ENCODE data around the gene EXOC4. TPM values are rescaled to one million over a fixed set of nuclear protein-coding genes. Genes with fewer than 3 reads are reported as not detected.
"Not testable (repeated sequence)": the region's sequence is repeated elsewhere in the genome, so short reads cannot be mapped to it uniquely, and the experiment has no call there.

The EXOC4 gene
- total RNA-seq, 1 experiment from 2014 or later, result 77.0 TPM

DNA sequence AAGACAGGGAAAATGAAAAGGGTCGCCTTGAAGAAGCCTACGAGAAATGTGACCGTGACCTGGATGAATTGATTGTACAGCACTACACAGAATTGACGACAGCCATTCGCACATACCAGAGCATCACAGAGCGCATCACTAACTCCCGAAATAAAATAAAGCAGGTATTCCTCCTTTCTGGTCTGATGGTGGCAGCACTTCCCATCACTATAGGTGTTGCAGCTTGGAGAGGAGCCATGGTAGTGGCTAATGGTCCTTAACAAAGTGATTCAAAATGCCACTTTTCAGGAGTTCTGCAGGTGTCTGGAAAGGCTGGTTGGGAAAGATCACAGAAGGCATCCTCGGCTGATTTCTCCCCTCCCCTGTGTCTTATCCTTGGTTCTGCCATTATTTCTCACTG, 22.1 kb downstream of the EXOC4 start:
- no peak for DNase-seq (ENCODE audit: extremely low read depth, low read depth)

DNA sequence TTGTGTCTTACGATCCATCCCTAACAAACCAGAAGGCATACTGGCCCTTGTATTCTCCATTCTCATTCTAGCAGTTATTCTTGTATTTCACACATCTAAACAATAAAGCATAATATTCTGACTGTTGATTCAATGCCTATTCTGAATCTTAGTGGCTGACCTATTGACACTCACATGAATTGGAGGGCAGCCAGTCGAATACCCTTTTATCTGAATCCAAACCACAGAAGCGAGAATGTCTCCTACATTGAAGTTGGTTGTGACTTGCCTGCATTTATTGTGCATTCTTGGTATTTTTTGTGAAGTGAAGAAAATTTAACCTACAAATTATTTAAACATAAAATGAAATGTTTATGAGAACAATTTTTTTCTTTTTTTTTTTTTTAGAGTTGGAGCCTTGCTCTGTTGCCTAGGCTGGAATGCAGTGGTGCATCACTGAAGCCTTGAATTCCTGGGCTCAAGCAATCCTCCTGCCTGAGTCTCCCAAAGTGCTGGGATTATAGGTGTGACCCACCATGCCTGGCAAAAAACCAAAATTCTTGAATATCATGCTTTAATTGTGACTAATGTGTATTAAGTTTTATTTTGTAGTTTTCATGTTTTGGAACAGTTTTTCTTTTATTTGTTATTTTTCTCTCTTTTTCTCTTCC, 22.7 kb downstream of the EXOC4 start:
- DNase-seq (ENCODE audit: extremely low read depth, low read depth), result no peak

DNA sequence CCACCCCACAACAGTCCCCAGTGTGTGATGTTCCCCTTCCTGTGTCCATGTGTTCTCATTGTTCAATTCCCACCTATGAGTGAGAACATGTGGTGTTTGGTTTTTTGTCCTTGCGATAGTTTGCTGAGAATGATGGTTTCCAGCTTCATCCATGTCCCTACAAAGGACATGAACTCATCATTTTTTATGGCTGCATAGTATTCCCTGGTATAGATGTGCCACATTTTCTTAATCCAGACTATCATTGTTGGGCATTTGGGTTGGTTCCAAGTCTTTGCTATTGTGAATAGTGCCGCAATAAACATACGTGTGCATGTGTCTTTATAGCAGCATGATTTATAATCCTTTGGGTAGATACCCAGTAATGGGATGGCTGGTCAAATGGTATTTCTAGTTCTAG, 26.1 kb downstream of the EXOC4 start:
- not testable (repeated sequence) for DNase-seq (ENCODE audit: extremely low read depth, low read depth)

DNA sequence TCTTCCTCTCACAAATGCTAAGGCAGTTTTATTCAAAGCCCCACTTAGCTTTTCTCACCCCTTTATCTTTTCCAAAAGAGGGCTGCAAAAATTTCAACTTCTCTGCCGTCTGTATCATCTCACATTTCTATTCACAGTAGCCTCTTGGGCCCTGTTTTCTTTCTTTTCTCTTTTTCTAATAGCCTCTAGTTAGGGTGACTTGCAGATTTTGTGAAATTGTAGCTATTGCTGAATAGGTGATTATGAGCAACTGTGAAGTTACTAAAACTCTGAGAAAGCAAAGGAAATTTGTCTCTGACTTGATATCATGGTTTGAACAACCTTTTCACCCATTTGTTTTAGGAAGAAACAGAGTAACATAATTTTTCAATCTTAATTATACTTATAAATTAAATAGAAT, 29.2 kb downstream of the EXOC4 start:
- no peak for DNase-seq (ENCODE audit: extremely low read depth, low read depth)

DNA sequence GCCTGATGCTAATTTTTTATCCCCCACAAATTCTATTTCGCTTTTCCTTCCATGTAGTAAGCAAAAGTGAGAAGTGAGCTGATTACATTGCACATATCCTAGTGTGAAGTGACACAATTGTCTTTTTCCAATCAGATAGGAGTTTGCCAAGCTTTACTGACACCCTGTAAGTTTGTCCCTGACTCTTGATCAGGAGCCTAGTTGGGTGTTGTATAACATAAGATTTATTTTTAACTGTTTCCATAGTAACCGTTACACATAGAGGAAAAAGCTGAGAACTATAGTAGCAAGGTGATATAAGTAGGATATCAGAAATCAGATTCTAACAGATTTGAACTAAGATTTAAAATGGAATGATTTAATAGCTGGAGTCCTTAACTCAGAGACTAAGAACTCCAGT, 31.2 kb downstream of the EXOC4 start:
- no peak for DNase-seq (ENCODE audit: extremely low read depth, low read depth)

DNA sequence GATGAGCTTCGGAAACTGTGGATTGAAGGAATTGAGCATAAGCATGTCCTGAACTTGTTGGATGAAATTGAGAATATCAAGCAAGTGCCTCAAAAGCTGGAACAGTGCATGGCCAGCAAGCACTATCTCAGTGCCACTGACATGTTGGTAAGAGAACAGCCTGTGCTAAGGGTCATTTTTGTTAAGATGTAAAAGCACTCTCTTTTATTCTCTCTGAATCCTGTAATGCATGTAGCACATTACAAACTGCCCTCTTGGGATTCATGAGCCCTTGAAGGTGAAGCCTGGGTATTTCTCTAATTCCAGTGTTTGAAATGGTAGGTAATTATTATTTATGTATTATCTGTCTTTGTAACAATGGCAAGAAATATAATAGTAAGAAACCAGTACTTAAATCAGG, 36.1 kb downstream of the EXOC4 start:
- DNase-seq (ENCODE audit: extremely low read depth, low read depth), result no peak

DNA sequence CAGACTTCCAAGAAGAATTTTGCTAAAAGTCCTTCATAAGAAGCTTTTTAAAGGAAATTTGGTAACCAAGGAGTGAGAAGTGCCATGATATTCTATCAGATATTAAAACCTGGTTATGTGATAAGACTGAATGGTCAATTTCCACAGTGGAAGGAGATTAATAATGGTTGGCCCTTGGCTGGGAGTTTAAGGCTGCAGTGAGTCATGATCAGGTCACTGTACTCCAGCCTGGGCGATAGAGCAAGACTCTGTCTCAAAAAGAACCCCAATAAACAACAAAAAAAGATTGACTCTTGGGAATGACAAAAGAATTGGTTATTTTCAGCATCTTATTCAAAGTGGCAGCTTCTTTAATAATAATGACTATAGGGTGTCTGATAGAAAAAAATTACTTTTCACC, 37.2 kb downstream of the EXOC4 start:
- no peak for DNase-seq (ENCODE audit: extremely low read depth, low read depth)

DNA sequence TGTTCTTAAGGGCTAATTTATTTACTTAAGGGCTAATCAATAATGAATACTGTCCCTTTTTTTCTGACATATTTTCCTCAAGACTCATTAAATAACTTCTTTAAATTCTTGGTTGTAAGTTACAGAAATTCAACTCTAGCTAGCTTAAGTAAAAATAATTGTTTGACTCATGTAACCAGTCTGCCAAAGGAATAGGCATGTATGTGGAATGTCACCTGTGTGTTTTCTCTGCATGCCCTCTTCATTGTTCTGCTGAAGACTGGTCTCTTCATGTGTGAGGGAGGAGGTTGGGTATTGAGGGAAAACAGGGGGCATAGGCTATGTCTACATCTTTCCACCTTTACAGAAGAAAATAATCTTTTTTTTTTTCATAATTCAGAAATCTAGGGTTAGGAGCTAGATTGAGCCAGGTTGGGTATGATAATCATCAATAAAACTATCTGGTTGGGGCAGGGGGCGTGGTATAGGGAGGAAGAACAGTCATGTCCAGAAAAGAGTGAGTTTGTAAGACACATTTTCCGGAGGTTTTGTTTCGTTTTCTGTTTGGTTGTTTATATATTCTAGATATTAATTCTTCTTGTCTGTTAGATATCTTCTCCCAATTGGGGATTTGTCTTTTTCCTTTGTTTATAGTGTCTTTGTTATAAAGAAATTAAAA, 37.9 kb downstream of the EXOC4 start:
- no peak for DNase-seq (ENCODE audit: extremely low read depth, low read depth)

DNA sequence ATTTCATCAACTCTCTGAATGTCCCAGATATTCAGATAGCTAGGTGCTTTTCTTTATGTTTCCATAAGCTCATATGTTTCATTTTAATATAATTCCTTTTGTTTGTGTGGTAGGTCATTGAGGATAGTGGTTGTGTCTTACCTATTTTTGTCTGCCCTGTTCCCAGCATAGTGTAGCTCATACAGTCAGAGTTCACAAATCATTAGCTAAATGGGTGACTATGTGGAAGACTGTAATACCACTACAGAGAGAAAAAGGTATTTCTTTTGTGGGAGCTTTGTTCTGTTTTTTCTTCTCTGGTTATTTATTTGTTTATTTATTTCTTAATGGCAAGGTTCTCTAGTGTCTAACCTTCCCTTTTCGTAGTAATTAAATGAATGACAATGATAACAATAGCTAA, 39.8 kb downstream of the EXOC4 start:
- DNase-seq (ENCODE audit: extremely low read depth, low read depth), result no peak

DNA sequence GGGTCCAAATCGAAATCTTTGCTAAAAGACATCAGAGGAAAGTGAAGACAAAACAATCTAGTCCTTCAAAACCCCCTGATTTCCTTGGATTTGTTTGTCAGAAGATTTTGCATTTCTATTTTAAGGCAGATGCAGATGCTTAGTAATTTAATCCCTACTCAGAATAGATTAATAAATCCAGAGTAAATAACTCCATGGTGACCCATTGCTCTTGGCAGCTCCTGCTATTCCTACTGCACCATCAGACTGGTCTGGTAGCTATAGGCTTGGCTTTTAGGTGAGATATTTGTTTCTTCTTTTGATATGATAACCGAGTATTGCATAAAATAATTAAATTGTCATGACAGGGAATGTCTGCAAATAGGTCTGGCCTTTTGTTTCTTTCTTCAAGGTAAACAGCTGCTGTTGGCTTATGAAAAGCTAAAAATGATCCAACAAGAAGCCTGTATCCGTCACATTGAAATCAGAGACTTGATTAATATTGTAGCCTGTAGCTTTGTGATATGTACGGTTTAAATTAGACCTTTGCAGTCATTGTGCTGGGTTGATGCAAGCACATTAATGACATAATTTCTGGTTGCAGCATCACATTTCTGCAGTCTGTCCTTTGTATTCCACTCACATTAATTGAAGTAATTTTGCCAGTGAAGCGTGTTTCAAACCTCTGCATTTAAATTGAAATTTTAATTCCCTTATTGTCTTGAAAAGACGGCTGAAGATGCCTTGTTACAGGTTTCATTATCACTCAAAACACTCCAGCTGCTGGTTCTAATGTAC, 40.7 kb downstream of the EXOC4 start:
- no peak for DNase-seq (ENCODE audit: extremely low read depth, low read depth)

DNA sequence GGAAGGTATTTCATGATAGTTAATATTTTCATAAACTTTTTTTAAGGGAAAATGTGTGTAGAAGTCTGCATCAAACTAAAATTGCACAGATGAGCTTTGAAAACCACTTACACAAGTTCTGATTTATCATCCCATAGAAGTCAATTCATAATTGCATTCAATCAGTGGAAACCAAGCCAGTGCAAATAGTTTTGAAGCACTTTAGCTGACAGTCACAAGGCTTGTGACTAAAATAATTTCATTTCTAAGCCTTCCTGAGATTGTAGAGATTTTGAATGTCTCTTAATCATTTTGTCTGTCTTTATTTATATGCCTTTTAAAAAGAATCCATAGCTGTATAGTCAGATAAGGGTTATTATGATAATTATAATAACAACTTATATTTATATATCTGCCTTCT, 41.4 kb downstream of the EXOC4 start:
- no peak for DNase-seq (ENCODE audit: extremely low read depth, low read depth)

DNA sequence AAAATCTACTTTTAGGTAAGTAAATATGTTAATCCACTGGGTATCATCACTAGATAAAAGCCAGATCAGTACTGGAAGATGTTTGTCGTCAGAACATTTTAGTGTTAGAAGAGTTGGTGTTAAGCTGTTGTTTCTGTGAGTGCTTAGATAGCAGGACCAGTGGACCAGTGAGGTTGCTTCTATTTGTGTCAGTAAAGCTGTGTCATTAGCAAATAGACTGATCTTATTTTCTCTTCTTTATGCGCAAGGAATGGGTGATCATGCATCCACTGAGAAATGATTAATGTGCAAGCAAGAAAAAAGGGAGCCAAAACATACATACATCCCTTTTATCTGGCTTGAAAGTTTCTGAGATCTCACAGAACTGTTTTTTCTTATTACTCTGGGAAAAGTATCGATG, 42.6 kb downstream of the EXOC4 start:
- DNase-seq (ENCODE audit: extremely low read depth, low read depth), result no peak

DNA sequence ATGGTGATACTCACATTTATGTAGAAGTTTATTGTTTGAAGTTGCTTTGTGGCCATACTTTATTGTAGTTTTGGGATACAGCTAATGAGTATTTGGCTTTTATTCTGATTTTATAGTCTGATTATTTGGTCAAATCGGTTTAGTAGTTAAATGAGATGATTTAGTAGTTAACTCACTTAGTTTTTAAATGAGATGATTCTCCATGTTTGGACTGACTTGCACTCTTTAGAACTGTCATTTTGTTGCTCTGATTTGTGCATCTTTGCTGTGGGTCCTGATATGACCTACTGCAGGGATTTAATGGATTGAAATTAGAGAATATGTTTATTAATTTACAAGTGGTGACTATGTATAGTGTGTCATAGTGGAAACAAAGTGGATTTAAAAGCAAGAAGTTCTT, 44.2 kb downstream of the EXOC4 start:
- no peak for DNase-seq (ENCODE audit: extremely low read depth, low read depth)

DNA sequence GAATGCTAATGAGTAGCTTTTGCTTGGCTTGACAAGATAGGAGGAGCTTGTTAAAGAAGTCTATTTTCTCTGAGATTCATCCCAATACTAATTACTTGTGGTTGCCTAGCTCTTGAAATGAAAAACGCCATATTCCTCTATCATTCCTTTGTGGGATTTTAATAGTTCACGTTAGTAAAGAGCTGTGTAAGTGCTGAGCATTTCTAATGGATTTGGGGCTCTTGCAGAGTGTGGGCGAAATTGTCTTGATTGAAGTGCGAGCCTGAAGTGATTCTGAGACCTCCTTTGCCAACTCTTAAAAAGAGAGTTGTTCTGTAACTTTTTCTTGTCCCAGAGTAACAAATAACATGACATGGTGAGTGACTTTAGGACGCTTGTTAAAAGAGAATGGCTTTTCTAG, 45.2 kb downstream of the EXOC4 start:
- no peak for DNase-seq (ENCODE audit: extremely low read depth, low read depth)

DNA sequence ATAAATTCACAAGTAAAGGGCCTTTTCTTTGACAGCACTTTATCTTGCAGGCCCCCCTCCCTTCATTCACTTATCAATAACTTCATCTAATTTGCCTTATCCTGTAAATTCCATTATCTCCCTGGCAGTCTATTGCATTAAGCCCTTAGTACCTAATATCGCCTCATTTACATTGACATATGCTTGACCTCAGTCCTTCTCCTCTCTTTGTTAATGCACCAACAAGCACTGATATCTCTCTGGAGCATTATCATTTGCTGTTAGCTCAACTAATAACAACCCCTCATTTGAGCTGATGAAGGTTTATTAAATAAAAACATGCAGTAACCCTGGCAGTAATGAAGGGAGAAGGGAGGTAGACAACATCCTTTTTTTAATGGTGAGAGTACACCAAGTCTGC, 46.8 kb downstream of the EXOC4 start:
- no peak for DNase-seq (ENCODE audit: extremely low read depth, low read depth)

DNA sequence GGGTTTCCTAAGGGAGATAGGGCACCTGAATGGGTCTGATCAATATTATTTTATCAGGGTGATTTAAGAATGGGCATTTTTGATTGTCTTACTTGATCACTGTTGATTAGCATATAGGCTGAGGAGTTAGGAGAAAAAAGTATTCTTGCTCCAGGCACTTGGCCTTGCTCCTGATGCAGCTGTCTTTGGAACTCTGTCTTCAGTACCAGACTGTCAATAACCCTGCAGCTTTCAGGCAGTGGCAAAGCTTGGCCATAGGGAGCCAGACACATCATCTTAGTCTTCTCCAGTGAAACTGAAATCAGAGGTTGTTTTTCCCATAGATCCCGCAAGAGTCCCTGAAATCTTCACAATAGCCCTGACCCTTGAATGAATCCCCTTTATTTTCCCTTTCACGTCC, 47.2 kb downstream of the EXOC4 start:
- no peak for DNase-seq (ENCODE audit: extremely low read depth, low read depth)

DNA sequence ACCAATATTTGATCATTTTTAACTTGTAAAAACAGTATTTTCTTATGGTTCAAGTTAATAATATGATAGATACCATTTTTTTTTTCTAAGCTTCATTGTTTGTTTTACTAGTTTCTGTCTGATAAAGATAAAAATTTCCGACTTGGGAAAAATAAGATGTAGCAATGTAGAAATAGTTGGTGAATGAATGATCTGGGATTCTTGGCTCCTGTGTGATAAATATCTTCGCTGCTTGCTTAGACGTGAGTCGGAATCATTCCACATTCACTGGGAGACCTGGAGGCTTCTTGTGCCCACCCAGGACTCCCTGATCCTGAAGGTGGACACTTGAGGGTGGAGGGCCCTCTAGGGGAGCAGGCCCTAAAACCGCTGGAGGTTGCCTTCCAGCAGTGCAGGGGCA, 47.9 kb downstream of the EXOC4 start:
- DNase-seq (ENCODE audit: extremely low read depth, low read depth), result no peak

DNA sequence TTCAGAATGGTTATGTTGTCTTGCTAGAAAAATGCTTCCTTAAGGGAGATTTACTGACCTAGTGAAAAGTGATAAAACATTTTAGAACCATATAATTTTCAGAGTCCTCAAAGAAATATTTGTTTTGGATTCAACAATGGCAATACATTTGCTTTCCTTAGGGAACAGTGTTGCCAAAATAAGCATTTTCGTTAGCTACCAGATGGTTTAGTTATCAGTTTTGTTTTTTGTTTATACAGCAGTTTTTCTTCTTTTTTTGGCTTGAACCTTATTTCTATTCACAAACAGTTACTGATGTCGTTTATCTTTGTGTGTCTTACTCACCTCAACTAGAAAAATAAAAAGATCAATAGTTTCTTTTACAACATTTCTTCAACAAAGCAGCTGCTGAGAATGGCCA, 48.6 kb downstream of the EXOC4 start:
- DNase-seq (ENCODE audit: extremely low read depth, low read depth), result no peak

DNA sequence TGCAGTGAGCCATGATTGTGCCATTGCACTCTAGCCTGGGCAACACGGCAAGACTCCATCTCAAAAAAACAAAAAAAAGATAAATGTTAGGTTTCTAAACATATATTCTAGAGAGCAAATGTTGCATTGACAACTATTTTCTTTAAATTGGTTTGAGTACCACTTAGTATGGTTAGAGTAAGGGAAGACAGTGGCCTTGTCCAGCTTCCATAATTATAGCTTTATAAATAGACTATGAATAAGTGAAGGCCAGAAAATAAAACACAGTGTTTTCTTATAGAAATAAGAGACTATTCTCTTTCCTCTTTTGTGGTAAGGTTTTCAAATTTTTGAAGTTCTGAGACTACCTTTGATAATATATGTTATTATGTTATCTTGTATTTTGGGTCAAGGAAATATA, 50.5 kb downstream of the EXOC4 start:
- DNase-seq (ENCODE audit: extremely low read depth, low read depth), result no peak

DNA sequence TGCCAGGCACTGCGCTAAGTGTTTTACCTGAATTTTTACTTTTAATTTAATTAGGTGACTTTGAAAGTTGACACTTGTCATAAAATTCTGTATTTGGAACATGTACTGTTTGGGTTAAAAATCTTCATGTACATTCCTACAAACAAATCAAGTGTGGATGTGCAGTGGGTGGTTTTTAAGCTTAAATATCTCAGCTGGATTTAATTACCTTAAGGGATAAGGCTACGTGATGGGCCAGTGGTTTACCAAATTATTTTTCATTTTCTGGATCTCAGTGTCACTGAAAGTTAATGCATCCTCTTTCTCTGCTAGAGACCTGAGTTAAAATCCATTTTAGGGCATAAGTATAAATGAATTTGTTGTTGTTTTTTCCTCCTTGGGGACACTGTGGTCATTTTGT, 51.1 kb downstream of the EXOC4 start:
- no peak for DNase-seq (ENCODE audit: extremely low read depth, low read depth)

DNA sequence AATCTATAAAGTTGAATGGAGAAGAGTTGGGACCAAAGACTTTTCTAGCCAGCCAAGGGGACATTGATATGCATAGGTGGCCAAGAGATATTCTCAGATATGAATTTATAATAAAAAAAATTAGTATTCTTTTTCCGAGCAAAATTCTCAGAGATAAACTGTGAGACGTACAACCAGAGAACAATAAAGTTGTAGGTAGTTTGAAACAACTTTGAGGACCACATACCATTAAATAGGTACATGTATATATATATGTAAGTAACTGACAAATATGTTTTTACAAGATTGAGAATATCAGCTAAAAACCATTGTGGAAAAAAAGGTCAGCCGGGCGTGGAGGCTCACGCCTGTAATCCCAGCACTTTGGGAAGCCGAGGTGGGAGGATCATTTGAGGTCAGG, 56.5 kb downstream of the EXOC4 start:
- DNase-seq (ENCODE audit: extremely low read depth, low read depth), result no peak

DNA sequence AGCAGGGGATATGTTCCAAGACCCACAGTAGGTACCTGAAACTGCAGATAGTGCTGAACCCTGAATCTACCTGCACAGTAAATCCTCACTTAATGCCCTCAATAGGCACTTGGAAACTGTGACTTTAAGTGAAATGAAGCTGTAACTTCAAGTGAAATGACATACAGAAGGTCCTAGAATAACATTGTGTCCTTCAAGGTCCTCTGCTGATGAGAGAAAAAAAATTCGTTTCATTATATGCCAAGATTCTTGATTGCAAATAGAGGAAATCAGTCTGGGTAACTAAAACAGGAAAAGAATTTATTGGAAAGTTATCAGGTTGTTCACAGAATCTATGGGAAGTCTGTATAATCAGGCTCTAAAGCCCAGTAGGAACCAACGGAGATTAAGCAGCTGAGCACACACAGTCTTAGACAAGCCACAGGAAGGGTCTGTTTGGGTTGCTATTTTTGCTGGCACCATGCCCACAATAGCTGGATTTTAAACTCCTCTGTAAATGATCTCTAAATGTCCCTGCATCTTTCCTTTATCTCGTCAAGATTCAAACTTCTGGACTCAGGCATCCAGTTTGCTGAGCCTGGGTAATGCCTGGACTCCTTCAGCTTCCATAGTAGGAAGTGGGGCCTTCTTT, 57.5 kb downstream of the EXOC4 start:
- no peak for DNase-seq (ENCODE audit: extremely low read depth, low read depth)

Data from NCI-H460 (cell line).